H1 (cell line): ENCODE results near the gene PRRT4. TPM values are rescaled to one million over a fixed set of nuclear protein-coding genes. Genes with fewer than 3 reads are reported as not detected.

Experiments
- CTCF ChIA-PET: fragments of 300-600 bp; sonication (Branson Sonifier 250); formaldehyde crosslinking; loops from one replicate; lab custom pipeline; 2021; ENCODE audit not compliant: partially characterized antibody; lab: Charles Lee
- POLR2A ChIA-PET: fragments of 300-600 bp; sonication (Branson Sonifier 250); formaldehyde crosslinking; loops from one replicate; lab custom pipeline; 2021; ENCODE audit warnings: inconsistent platforms; ENCODE audit not compliant: partially characterized antibody; lab: Charles Lee
- DNase-seq, 2 experiments: peaks; one replicate each; pipeline versions ENCODE4 v3.0.0 to v3.0.0-alpha.2; 2010 to 2022; ENCODE audit warnings: low spot score in 2 of 2, low read depth in 1 of 2, mixed read lengths in 1 of 2
- FAIRE-seq: peaks from 2 replicates; lab custom pipeline; 2011; peaks lifted over from hg19 to GRCh38; lab: Jason Lieb, UNC
- H2AFZ ChIP-seq: 2 replicates; pipeline ENCODE4 v1.8.1; 2012; ENCODE audit warnings: low read length, inconsistent platforms
- H2AK5ac ChIP-seq: 2 replicates; pipeline ENCODE4 v1.6.1; 2013; ENCODE audit warnings: low read depth, low read length
- H2BK120ac ChIP-seq: replicated peaks from 2 replicates; pipeline ENCODE3; 2013; ENCODE audit warnings: low read depth, low read length, inconsistent platforms
- H2BK12ac ChIP-seq: 2 replicates; pipeline ENCODE4 v1.6.1; 2013; ENCODE audit warnings: low read depth, low read length
- H2BK15ac ChIP-seq: 2 replicates; pipeline ENCODE4 v1.6.1; 2013; ENCODE audit warnings: low read length
- H2BK20ac ChIP-seq: 2 replicates; pipeline ENCODE4 v1.6.1; 2013; ENCODE audit warnings: low read length
- H2BK5ac ChIP-seq: 2 replicates; pipeline ENCODE4 v1.6.1; 2013; ENCODE audit warnings: low read depth, low read length
- H3K14ac ChIP-seq: 2 replicates; pipeline ENCODE4 v1.6.1; 2013; ENCODE audit warnings: inconsistent platforms; ENCODE audit not compliant: insufficient read length
- H3K18ac ChIP-seq: 2 replicates; pipeline ENCODE4 v1.6.1; 2013; ENCODE audit warnings: low read length; ENCODE audit errors: extremely low read depth
- H3K23ac ChIP-seq: 2 replicates; pipeline ENCODE4 v1.6.1; 2013; ENCODE audit warnings: inconsistent platforms; ENCODE audit not compliant: insufficient read length
- H3K23me2 ChIP-seq: 2 replicates; pipeline ENCODE4 v1.6.1; 2013; ENCODE audit warnings: low read depth, low read length
- H3K27ac ChIP-seq: 2 replicates; pipeline ENCODE4 v1.6.1; 2011; ENCODE audit warnings: low read depth, low read length, inconsistent platforms
- H3K27me3 ChIP-seq, 4 experiments: replicated peaks in 1 of 4; 1 replicate in 1 of 4; 2 replicates in 3 of 4; pipeline versions ENCODE4 v1.6.1 to v1.8.1; 2011 to 2013; ENCODE audit warnings: low read length in 3 of 4, mild to moderate bottlenecking in 3 of 4, inconsistent platforms in 2 of 4, mixed read lengths in 2 of 4, moderate library complexity in 1 of 4; ENCODE audit not compliant: control insufficient read depth in 3 of 4, insufficient read depth in 3 of 4; ENCODE audit errors: extremely low read depth in 1 of 4
- H3K36me3 ChIP-seq, 4 experiments: 2 replicates each; pipeline versions ENCODE4 v1.6.1 to v1.8.1; 2011 to 2013; ENCODE audit warnings: mild to moderate bottlenecking in 4 of 4, low read length in 3 of 4, moderate library complexity in 2 of 4, control low read depth in 1 of 4, inconsistent platforms in 1 of 4; ENCODE audit not compliant: insufficient read depth in 4 of 4, control insufficient read depth in 2 of 4
- H3K4ac ChIP-seq: replicated peaks from 2 replicates; pipeline ENCODE3; 2013; ENCODE audit warnings: low read length, low read depth, mixed read lengths, inconsistent platforms; ENCODE audit not compliant: insufficient read length
- H3K4me1 ChIP-seq, 4 experiments: replicated peaks in 1 of 4; 1 replicate in 1 of 4; 2 replicates in 3 of 4; pipeline versions ENCODE4 v1.6.1 to v1.8.1; 2011 to 2013; ENCODE audit warnings: low read length in 3 of 4, inconsistent platforms in 2 of 4, mixed read lengths in 1 of 4; ENCODE audit not compliant: insufficient read depth in 4 of 4, control insufficient read depth in 3 of 4
- H3K4me2 ChIP-seq, 2 experiments: 2 replicates each; pipeline versions ENCODE4 v1.6.1 to v1.8.1; 2011 to 2013; ENCODE audit warnings: low read depth in 2 of 2, low read length in 2 of 2, control low read depth in 1 of 2, inconsistent platforms in 1 of 2, mild to moderate bottlenecking in 1 of 2; ENCODE audit not compliant: insufficient read depth in 1 of 2
- H3K4me3 ChIP-seq, 4 experiments: fragments of 200-600, 300-600 bp in 1 of 4; sonication (generic), shearing (Covaris generic), sonication (Bioruptor Twin) in 1 of 4; 2 replicates each; pipeline versions ENCODE4 v1.5.1 to v1.8.1; 2011 to 2016; ENCODE audit warnings: low read length in 4 of 4, low read depth in 3 of 4, control low read depth in 2 of 4, inconsistent platforms in 2 of 4, mild to moderate bottlenecking in 2 of 4, mixed read lengths in 1 of 4, moderate library complexity in 1 of 4; ENCODE audit not compliant: insufficient read depth in 2 of 4; ENCODE audit errors: extremely low read depth in 1 of 4
- H3K56ac ChIP-seq: replicated peaks from 2 replicates; pipeline ENCODE3; 2013; ENCODE audit warnings: low read depth, mild to moderate bottlenecking, mixed read lengths, low read length, inconsistent platforms; ENCODE audit not compliant: insufficient read length
- H3K79me1 ChIP-seq: 2 replicates; pipeline ENCODE4 v1.6.1; 2013; ENCODE audit warnings: low read depth, low read length, control low read depth
- H3K79me2 ChIP-seq, 2 experiments: 2 replicates each; pipeline versions ENCODE4 v1.6.1 to v1.8.1; 2012 to 2013; ENCODE audit warnings: low read length in 2 of 2, mild to moderate bottlenecking in 2 of 2, inconsistent platforms in 1 of 2; ENCODE audit not compliant: insufficient read depth in 2 of 2, control insufficient read depth in 1 of 2
- H3K9ac ChIP-seq, 4 experiments: replicated peaks in 1 of 4; 1 replicate in 1 of 4; 2 replicates in 3 of 4; pipeline versions ENCODE4 v1.6.1 to v1.8.1; 2011 to 2013; ENCODE audit warnings: low read depth in 3 of 4, low read length in 3 of 4, control low read depth in 2 of 4, mild to moderate bottlenecking in 2 of 4, moderate library complexity in 2 of 4, inconsistent platforms in 1 of 4; ENCODE audit errors: extremely low read depth in 1 of 4
- H3K9me3 ChIP-seq, 2 experiments: 2 replicates each; pipeline versions ENCODE4 v1.6.1 to v1.8.1; 2012 to 2013; ENCODE audit warnings: mild to moderate bottlenecking in 2 of 2, moderate library complexity in 2 of 2, control low read depth in 1 of 2, inconsistent platforms in 1 of 2, low read depth in 1 of 2, low read length in 1 of 2, mixed read lengths in 1 of 2; ENCODE audit not compliant: insufficient read depth in 2 of 2
- H4K20me1 ChIP-seq, 2 experiments: replicated peaks in 1 of 2; 2 replicates each; pipeline versions ENCODE3 to v1.8.1; 2011 to 2013; ENCODE audit warnings: inconsistent platforms in 2 of 2, low read length in 2 of 2, mild to moderate bottlenecking in 1 of 2; ENCODE audit not compliant: insufficient read depth in 2 of 2, control insufficient read depth in 1 of 2
- H4K5ac ChIP-seq: 2 replicates; pipeline ENCODE4 v1.6.1; 2013; ENCODE audit warnings: low read length, low read depth, mixed read lengths, inconsistent platforms; ENCODE audit not compliant: insufficient read length
- H4K8ac ChIP-seq: 2 replicates; pipeline ENCODE4 v1.8.0; 2013; ENCODE audit warnings: mild to moderate bottlenecking, moderate library complexity, low read length, inconsistent platforms; ENCODE audit not compliant: insufficient read depth; ENCODE audit errors: extremely low read depth
- H4K91ac ChIP-seq: replicated peaks from 2 replicates; pipeline ENCODE3; 2013; ENCODE audit warnings: low read length, mixed read lengths, inconsistent platforms; ENCODE audit not compliant: insufficient read length
- CEBPB ChIP-seq: IDR thresholded peaks from 2 replicates; pipeline ENCODE4 v1.6.1; 2012; ENCODE audit warnings: low read depth, low read length
- POU5F1 ChIP-seq: IDR thresholded peaks from 2 replicates; pipeline ENCODE4 v1.6.1; 2011; ENCODE audit warnings: low read depth, mild to moderate bottlenecking, low read length, moderate library complexity
- TBP ChIP-seq: IDR thresholded peaks from 2 replicates; pipeline ENCODE4 v1.6.1; 2011; ENCODE audit warnings: low read depth, low read length, improper control_type of control experiment
- WGBS, 2 experiments: shearing (Covaris generic) in 1 of 2; methylation state at CpG; one replicate each; pipeline versions ENCODE4 v1.1.6 to v1.1.7; 2013 to 2015; ENCODE audit warnings: low lambda C conversion rate in 2 of 2, mixed read lengths in 2 of 2, inconsistent platforms in 1 of 2, low coverage in 1 of 2, missing lambda C conversion rate in 1 of 2; ENCODE audit not compliant: insufficient replicate concordance in 2 of 2, insufficient coverage in 1 of 2, insufficient read length in 1 of 2; ENCODE audit errors: extremely low coverage in 1 of 2, missing lambda C conversion rate in 1 of 2; 5-methylcytosine and 5-hydroxymethylcytosine counted together
- polyA plus RNA-seq, 7 experiments: library from polyadenylated mRNA; depleted of rRNA in 3 of 7; stranded (reverse) in 5 of 7; unstranded in 2 of 7; fragments of >200 nt in 5 of 7; fragments of 200-250 nt in 2 of 7; gene quantifications; 1 replicate in 5 of 7; 2 replicates in 1 of 7; 4 replicates in 1 of 7; pipeline versions ENCODE4 v1.2.1 to v1.2.3, GENCODE V29; 2011 to 2013; ENCODE audit warnings: missing spikeins in 2 of 7, mixed read lengths in 2 of 7
- total RNA-seq: library from RNA; stranded (reverse); fragmentation: NEBNext Ultra II Directional; extraction: Animal tissue kit (Norgen Biotek cat#: 25700); gene quantifications from 2 replicates; pipeline ENCODE4 v1.2.1, GENCODE V29; 2021

The PRRT4 gene
- total and polyA plus RNA-seq, 2 of the 8 experiments (the other 6 are each of a cell fraction or from before 2014, with no cell fraction given): 0.34 to 1.0 TPM

- POLR2A ChIA-PET: interaction anchor here (1.4 to 2.1 kb wide), 3 partner anchors 22 to 42 kb away, joined by 6 to 11 read pairs (median 7); partner anchors contain the start of gene RBM28
- no peaks in the 10 kb centered on the region for H3K36me3 ChIP-seq
Observed at GRCh38 chr7:128385988-128386925, 24.8 kb upstream of the PRRT4 start.

More at GRCh38 chr7:128385988-128386925, 24.8 kb upstream of the PRRT4 start:
- H3K4me2 ChIP-seq: no peak overlapping the region
- no peak overlapping the region for H3K27ac ChIP-seq
- H2AK5ac ChIP-seq: no peak overlapping the region
- H3K4me3 ChIP-seq: no peak overlapping the region
- TF ChIP-seq CEBPB: peak; percentile 17; the same call in 1 of the 2 replicates
- TF ChIP-seq TBP: no peak
- no peak for TF ChIP-seq POU5F1
- no peak overlapping the region for H2BK20ac ChIP-seq
- H3K27me3 ChIP-seq: peaks cover 0 to 6% (median 0%) of the 10 kb centered on the region in 4 experiments; a peak in 2 of 7 replicates
- no peak overlapping the region for H4K5ac ChIP-seq
- no peak overlapping the region for H3K23ac ChIP-seq
- CTCF ChIA-PET: interaction anchor here (1.1 to 19.2 kb wide), 12 partner anchors 9 to 75 kb away, joined by 3 to 345 read pairs (median 28); partner anchors contain the start of genes IMPDH1, PRRT4 and RBM28
- H3K4ac ChIP-seq: no peak overlapping the region
- H3K56ac ChIP-seq: no peak overlapping the region
- H4K20me1 ChIP-seq: no peaks in the 10 kb centered on the region
- peaks cover 0 to 15% (median 13%) of the 10 kb centered on the region in 4 experiments; a peak in 6 of 7 replicates for H3K4me1 ChIP-seq
- no peak overlapping the region for H3K9ac ChIP-seq
- no peak overlapping the region for H2AFZ ChIP-seq
- no peak overlapping the region for H2BK5ac ChIP-seq
- DNase-seq: no peak
- H2BK12ac ChIP-seq: no peak overlapping the region
- H4K8ac ChIP-seq: no peak overlapping the region
- no peaks in the 10 kb centered on the region for H3K79me1 ChIP-seq
- no peaks in the 10 kb centered on the region; the same call in 1 of the 2 replicates for H3K23me2 ChIP-seq
- no peak overlapping the region for H3K18ac ChIP-seq
- no peaks in the 10 kb centered on the region for H3K9me3 ChIP-seq
- no peak overlapping the region for H2BK120ac ChIP-seq
- no peak for FAIRE-seq
- no peak overlapping the region for H2BK15ac ChIP-seq
- no peak overlapping the region for H3K14ac ChIP-seq
- no peaks in the 10 kb centered on the region for H3K79me2 ChIP-seq
- H4K91ac ChIP-seq: no peak overlapping the region
- 86% methylated on average over 4 of the region's 4 CpGs; no CpG with 5 or more reads in 1 of the 2 experiments for WGBS, 2 experiments
